ENCODE data around the gene PIK3C2B.

- no peak for TF ChIP-seq CTCF (IDR thresholded peaks at IDR 0.05)
- no peak for TF ChIP-seq POLR2A (IDR thresholded peaks at IDR 0.05)
- no peak for TF ChIP-seq POLR2AphosphoS5 (IDR thresholded peaks at IDR 0.05)
These were observed 16.3 kb downstream of the PIK3C2B start for GRCh38 chr1:204478172-204478899.
